IPS-11a (cell line): Measurements from ENCODE around the gene COL18A1.
"Not testable (repeated sequence)": the region's sequence is repeated elsewhere in the genome, so short reads cannot be mapped to it uniquely, and the experiment has no call there.

Experiments
- H3K4me3 ChIP-seq: one replicate; pipeline ENCODE4 v1.5.1; 2013; ENCODE audit warnings: low read depth, low read length, control low read depth

COL18A1 gene

GRCh38 chr21:45438391-45439145 is 33.6 kb downstream of the COL18A1 start:
- H3K4me3 ChIP-seq, result no peak overlapping the region

GRCh38 chr21:45439161-45439872 is 34.4 kb downstream of the COL18A1 start:
- no peak overlapping the region for H3K4me3 ChIP-seq

GRCh38 chr21:45439901-45440461 is 35.0 kb downstream of the COL18A1 start:
- H3K4me3 ChIP-seq, result no peak overlapping the region

GRCh38 chr21:45440736-45441350 is 35.9 kb downstream of the COL18A1 start:
- no peak overlapping the region for H3K4me3 ChIP-seq

GRCh38 chr21:45441431-45442255 is 36.7 kb downstream of the COL18A1 start:
- H3K4me3 ChIP-seq, result no peak overlapping the region

- no peak overlapping the region for H3K4me3 ChIP-seq
Measured at GRCh38 chr21:45442276-45442675, 37.3 kb downstream of the COL18A1 start.

GRCh38 chr21:45442686-45443594 is 38.0 kb downstream of the COL18A1 start:
- not testable (repeated sequence) for H3K4me3 ChIP-seq

- H3K4me3 ChIP-seq, result no peak overlapping the region
Measured at GRCh38 chr21:45443595-45444181, 38.7 kb downstream of the COL18A1 start.

- no peak overlapping the region for H3K4me3 ChIP-seq
Measured at GRCh38 chr21:45444385-45444784, 39.4 kb downstream of the COL18A1 start.

GRCh38 chr21:45445369-45445768 is 40.4 kb downstream of the COL18A1 start:
- no peak overlapping the region for H3K4me3 ChIP-seq

GRCh38 chr21:45447821-45448220 is 42.9 kb downstream of the COL18A1 start:
- no peak overlapping the region for H3K4me3 ChIP-seq

- H3K4me3 ChIP-seq, result no peak overlapping the region
Measured at GRCh38 chr21:45448283-45448809, 43.4 kb downstream of the COL18A1 start.

- no peak overlapping the region for H3K4me3 ChIP-seq
Measured at GRCh38 chr21:45448810-45449657, 44.1 kb downstream of the COL18A1 start.

- H3K4me3 ChIP-seq, result no peak overlapping the region
Measured at GRCh38 chr21:45449658-45450422, 44.9 kb downstream of the COL18A1 start.

GRCh38 chr21:45450423-45451090 is 45.6 kb downstream of the COL18A1 start:
- H3K4me3 ChIP-seq, result no peak overlapping the region

- H3K4me3 ChIP-seq, result no peak overlapping the region
Measured at GRCh38 chr21:45451091-45451740, 46.3 kb downstream of the COL18A1 start.
